K562 (cell line): ENCODE data around the gene AGAP3. TPM values are rescaled to one million over a fixed set of nuclear protein-coding genes. Genes with fewer than 3 reads are reported as not detected.

Experiments
- BRCA1 ChIP-seq, 2 experiments: fragments of 450-650 bp in 1 of 2; sonication (generic) in 1 of 2; formaldehyde crosslinking in 1 of 2; IDR thresholded peaks; 2 replicates each; pipeline versions ENCODE4 v1.5.0 to v1.6.1; 2017 to 2020; ENCODE audit warnings: mild to moderate bottlenecking in 1 of 2, missing genetic modification reagents in 1 of 2
- KAT8 ChIP-seq: fragments of 450-650 bp; IDR thresholded peaks from 2 replicates; pipeline ENCODE4 v1.6.1; 2016; ENCODE audit warnings: low read depth, mild to moderate bottlenecking
- MXI1 ChIP-seq: IDR thresholded peaks from 2 replicates; pipeline ENCODE4 v1.6.1; 2011; ENCODE audit warnings: low read depth, mild to moderate bottlenecking, improper control_type of control experiment, low read length
- NCOR1 ChIP-seq: fragments of 450-650 bp; IDR thresholded peaks from 2 replicates; pipeline ENCODE4 v1.6.1; 2016; ENCODE audit warnings: mild to moderate bottlenecking, moderate library complexity
- NR1H2 ChIP-seq: sonication (generic); formaldehyde crosslinking; IDR thresholded peaks from 2 replicates; pipeline ENCODE4 v1.4.0; 2020; ENCODE audit warnings: mild to moderate bottlenecking, missing genetic modification reagents
- ZNF561 ChIP-seq: fragments of 450-650 bp; formaldehyde crosslinking; conservative IDR thresholded peaks from 2 replicates; pipeline ENCODE4 v1.4.0; 2020; ENCODE audit warnings: mild to moderate bottlenecking, moderate library complexity
- ZNF644 ChIP-seq: fragments of 200-800 bp; sonication (Bioruptor generic); IDR thresholded peaks from 2 replicates; pipeline ENCODE4 v1.6.1; 2016; ENCODE audit warnings: low read depth, missing genetic modification characterization, missing compliant biosample characterization
- polyA plus RNA-seq, 8 experiments: library from polyadenylated mRNA; depleted of rRNA in 4 of 8; stranded (reverse) in 5 of 8; unstranded in 3 of 8; fragments of >200 nt; fragmentation: Nextera tagmentation in 2 of 8; fragmentation: Illumina TruSeq in 1 of 8; extraction: Ambion mirVana in 2 of 8; extraction: Trizol in 1 of 8; gene quantifications; 2 replicates each; pipeline versions ENCODE4 v1.2.1 to v1.2.3, GENCODE V29; 2011 to 2014; ENCODE audit warnings: inconsistent platforms in 1 of 8, missing spikeins in 1 of 8
- total RNA-seq, 7 experiments: library from RNA; depleted of rRNA in 6 of 7; stranded (reverse); fragments of >200 nt in 6 of 7; fragmentation: Illumina TruSeq in 2 of 7; extraction: Trizol in 2 of 7; gene quantifications; 2 replicates each; pipeline versions ENCODE4 v1.2.1 to v1.2.3, GENCODE V29; 2011 to 2021; ENCODE audit warnings: low replicate concordance in 1 of 7
- TF ChIP-seq, protein P1 (sequence below): fragments of 450-650 bp; IDR thresholded peaks from one replicate; pipeline ENCODE4 v1.6.1; 2018; ENCODE audit warnings: mild to moderate bottlenecking, moderate library complexity; ENCODE audit not compliant: partially characterized antibody
- TF ChIP-seq, protein P2 (sequence below): sonication (generic); formaldehyde crosslinking; IDR thresholded peaks from 2 replicates; pipeline ENCODE4 v1.8.1; 2023; ENCODE audit warnings: missing genetic modification reagents, mild to moderate bottlenecking, borderline replicate concordance

Gene AGAP3
- total and polyA plus RNA-seq, 9 of the 15 experiments (the other 6 are each of a cell fraction or from before 2014, with no cell fraction given), result 3.4 to 208 (median 62.2) TPM

DNA sequence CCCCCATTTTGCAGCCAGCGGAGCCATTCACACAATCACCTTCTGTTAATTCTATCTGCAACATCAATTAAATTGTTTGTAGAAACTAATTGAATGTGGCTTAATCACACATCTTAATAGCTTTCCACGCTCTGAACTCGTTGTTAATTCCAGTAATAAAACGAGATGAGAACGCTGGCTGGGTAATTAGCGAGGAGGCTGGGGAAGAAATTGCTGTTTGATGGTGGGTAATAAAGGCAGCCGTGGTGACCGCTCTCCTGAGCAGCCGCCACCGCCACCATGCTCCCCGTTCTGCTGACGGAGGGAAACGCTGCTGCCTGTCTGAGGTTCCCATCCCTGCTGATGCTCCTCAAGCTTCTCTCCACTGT lies 44.9 kb downstream of the AGAP3 start (continued):
- TF ChIP-seq, protein P1, sequence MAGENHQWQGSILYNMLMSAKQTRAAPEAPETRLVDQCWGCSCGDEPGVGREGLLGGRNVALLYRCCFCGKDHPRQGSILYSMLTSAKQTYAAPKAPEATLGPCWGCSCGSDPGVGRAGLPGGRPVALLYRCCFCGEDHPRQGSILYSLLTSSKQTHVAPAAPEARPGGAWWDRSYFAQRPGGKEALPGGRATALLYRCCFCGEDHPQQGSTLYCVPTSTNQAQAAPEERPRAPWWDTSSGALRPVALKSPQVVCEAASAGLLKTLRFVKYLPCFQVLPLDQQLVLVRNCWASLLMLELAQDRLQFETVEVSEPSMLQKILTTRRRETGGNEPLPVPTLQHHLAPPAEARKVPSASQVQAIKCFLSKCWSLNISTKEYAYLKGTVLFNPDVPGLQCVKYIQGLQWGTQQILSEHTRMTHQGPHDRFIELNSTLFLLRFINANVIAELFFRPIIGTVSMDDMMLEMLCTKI, result no peak
- no peak for TF ChIP-seq NCOR1
- TF ChIP-seq BRCA1 (IDR thresholded peaks at IDR 0.05), result no peak
- no peak for TF ChIP-seq BRCA1 (CRISPR knock-in tag; IDR thresholded peaks at IDR 0.05)
- no peak for TF ChIP-seq KAT8
- no peak for TF ChIP-seq ZNF644 (tag)
- no peak for TF ChIP-seq MXI1
- TF ChIP-seq, protein P2, sequence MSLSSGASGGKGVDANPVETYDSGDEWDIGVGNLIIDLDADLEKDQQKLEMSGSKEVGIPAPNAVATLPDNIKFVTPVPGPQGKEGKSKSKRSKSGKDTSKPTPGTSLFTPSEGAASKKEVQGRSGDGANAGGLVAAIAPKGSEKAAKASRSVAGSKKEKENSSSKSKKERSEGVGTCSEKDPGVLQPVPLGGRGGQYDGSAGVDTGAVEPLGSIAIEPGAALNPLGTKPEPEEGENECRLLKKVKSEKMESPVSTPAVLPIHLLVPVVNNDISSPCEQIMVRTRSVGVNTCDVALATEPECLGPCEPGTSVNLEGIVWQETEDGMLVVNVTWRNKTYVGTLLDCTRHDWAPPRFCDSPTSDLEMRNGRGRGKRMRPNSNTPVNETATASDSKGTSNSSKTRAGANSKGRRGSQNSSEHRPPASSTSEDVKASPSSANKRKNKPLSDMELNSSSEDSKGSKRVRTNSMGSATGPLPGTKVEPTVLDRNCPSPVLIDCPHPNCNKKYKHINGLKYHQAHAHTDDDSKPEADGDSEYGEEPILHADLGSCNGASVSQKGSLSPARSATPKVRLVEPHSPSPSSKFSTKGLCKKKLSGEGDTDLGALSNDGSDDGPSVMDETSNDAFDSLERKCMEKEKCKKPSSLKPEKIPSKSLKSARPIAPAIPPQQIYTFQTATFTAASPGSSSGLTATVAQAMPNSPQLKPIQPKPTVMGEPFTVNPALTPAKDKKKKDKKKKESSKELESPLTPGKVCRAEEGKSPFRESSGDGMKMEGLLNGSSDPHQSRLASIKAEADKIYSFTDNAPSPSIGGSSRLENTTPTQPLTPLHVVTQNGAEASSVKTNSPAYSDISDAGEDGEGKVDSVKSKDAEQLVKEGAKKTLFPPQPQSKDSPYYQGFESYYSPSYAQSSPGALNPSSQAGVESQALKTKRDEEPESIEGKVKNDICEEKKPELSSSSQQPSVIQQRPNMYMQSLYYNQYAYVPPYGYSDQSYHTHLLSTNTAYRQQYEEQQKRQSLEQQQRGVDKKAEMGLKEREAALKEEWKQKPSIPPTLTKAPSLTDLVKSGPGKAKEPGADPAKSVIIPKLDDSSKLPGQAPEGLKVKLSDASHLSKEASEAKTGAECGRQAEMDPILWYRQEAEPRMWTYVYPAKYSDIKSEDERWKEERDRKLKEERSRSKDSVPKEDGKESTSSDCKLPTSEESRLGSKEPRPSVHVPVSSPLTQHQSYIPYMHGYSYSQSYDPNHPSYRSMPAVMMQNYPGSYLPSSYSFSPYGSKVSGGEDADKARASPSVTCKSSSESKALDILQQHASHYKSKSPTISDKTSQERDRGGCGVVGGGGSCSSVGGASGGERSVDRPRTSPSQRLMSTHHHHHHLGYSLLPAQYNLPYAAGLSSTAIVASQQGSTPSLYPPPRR (CRISPR knock-in tag), result no peak
- no peak for TF ChIP-seq NR1H2 (CRISPR knock-in tag)
- no peak for TF ChIP-seq ZNF561 (CRISPR knock-in tag)
- TF ChIP-seq, all 486 proteins: peak for 0
